GM10847 (cell line): ENCODE data around the gene TAT.

Experiments used
- POLR2A ChIP-seq: IDR thresholded peaks from 2 replicates; pipeline ENCODE4 v1.6.1; 2011; ENCODE audit not compliant: insufficient read length; ENCODE audit errors: extremely low read depth

The TAT gene

GRCh38 chr16:71576971-71577370, at the start of gene TAT:
TAT (minus strand) TSS chr16:71577092; CDS start chr16:71576415, 677 bp downstream.
- no peak for TF ChIP-seq POLR2A

GRCh38 chr16:71626018-71626857, 49.3 kb upstream of the TAT start, which contains the start of gene MARVELD3:
MARVELD3 (plus strand) TSS chr16:71626184; CDS start chr16:71626230, 46 bp downstream.
- no peak for TF ChIP-seq POLR2A

- no peak for TF ChIP-seq POLR2A
Measured at GRCh38 chr16:71625113-71625850, 48.4 kb upstream of the TAT start.

GRCh38 chr16:71623597-71623996, 46.7 kb upstream of the TAT start:
- TF ChIP-seq POLR2A, result no peak

- TF ChIP-seq POLR2A, result no peak
Measured at GRCh38 chr16:71622088-71622487, 45.2 kb upstream of the TAT start.

GRCh38 chr16:71618429-71618828, 41.5 kb upstream of the TAT start:
- TF ChIP-seq POLR2A, result no peak

- no peak for TF ChIP-seq POLR2A
Measured at GRCh38 chr16:71610936-71611871, 34.3 kb upstream of the TAT start.

- TF ChIP-seq POLR2A, result no peak
Measured at GRCh38 chr16:71610447-71610846, 33.6 kb upstream of the TAT start.

GRCh38 chr16:71609066-71609465, 32.2 kb upstream of the TAT start:
- TF ChIP-seq POLR2A, result no peak

- TF ChIP-seq POLR2A, result no peak
Measured at GRCh38 chr16:71600822-71601221, 23.9 kb upstream of the TAT start.

GRCh38 chr16:71594000-71594646, 17.2 kb upstream of the TAT start:
- TF ChIP-seq POLR2A, result no peak

GRCh38 chr16:71593048-71593999, 16.4 kb upstream of the TAT start:
- no peak for TF ChIP-seq POLR2A

- TF ChIP-seq POLR2A, result no peak
Measured at GRCh38 chr16:71591917-71592316, 15.0 kb upstream of the TAT start.

- no peak for TF ChIP-seq POLR2A
Measured at GRCh38 chr16:71590584-71590983, 13.7 kb upstream of the TAT start.

GRCh38 chr16:71585318-71585703, 8.4 kb upstream of the TAT start:
- TF ChIP-seq POLR2A, result no peak
